AG09319 (cell line): ENCODE results near the gene ADAM17.
A peak's percentile ranks its signal among the peaks of the same experiment; 100 is the strongest.

Experiments used
- DNase-seq: peaks from one replicate; pipeline ENCODE4 v3.0.0-alpha.2; 2010; ENCODE audit warnings: low read depth; ENCODE audit errors: extremely low read depth
- CTCF ChIP-seq: IDR thresholded peaks from 2 replicates; pipeline ENCODE4 v1.5.1; 2011; ENCODE audit warnings: low read depth, mild to moderate bottlenecking, inconsistent platforms, low read length, moderate library complexity

Gene ADAM17

GRCh38 chr2:9548506-9548905, 7.1 kb downstream of the ADAM17 start:
- no peak for DNase-seq
- no peak for TF ChIP-seq CTCF

GRCh38 chr2:9547262-9547991, 8.2 kb downstream of the ADAM17 start:
- no peak for DNase-seq
- no peak for TF ChIP-seq CTCF

DNA sequence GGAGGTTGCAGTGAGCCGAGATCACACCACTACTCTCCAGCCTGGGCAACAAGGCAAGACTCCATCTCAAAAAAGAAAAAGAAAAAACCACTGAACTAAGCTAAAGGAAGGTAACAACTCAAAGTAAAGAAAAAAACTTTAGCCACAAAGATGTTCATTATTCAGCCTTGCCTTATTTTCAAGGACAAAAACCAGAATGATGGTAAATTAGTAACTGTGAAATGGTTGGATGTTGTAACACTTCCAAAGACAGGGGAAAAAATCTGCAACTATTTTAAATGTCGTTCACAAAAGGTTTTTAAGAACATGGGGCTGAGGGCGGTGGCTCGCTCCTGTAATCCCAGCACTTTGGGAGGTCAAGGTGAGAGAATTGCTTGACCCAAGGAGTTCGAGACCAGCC, 10.1 kb downstream of the ADAM17 start:
- no peak for DNase-seq
- no peak for TF ChIP-seq CTCF

GRCh38 chr2:9543557-9543956, 12.1 kb downstream of the ADAM17 start:
- TF ChIP-seq CTCF: no peak
- DNase-seq: no peak

- TF ChIP-seq CTCF: no peak
Observed at GRCh38 chr2:9539531-9539930, 16.1 kb downstream of the ADAM17 start.

DNA sequence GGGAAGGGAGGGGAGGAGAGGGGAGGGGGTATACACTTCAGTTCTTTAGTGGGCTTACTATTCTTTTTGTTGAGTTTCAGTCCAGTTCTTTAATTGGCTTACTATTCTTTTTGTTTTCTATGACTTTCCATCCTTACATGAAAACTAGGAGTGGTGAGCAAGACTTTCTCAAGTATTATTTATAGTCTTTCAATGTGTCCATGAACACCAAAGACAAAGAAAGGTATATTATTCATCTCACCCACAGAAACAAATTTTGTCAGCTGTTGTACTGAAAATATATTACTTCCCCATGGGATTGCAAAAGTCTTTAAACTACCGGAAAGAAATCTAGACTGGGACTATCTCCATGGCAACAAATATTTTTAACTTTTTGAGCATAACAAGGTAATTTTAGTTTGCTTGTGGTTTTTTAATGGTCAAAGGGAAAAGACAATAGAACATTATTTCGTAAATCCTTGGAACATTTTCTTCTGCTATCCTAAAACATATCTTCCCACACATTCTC, 17.6 kb downstream of the ADAM17 start:
- peak; percentile 73 for DNase-seq
- no peak for TF ChIP-seq CTCF

More at GRCh38 chr2:9539531-9539930, 16.1 kb downstream of the ADAM17 start:
- DNase-seq: no peak

GRCh38 chr2:9536504-9536903, 19.1 kb downstream of the ADAM17 start:
- no peak for TF ChIP-seq CTCF
- DNase-seq: no peak
